WTC11 (cell line): ENCODE measurements around the gene PMS1. TPM values are rescaled to one million over a fixed set of nuclear protein-coding genes. Genes with fewer than 3 reads are reported as not detected.
A peak's percentile ranks its signal among the peaks of the same experiment; 100 is the strongest.
"Not testable (repeated sequence)": the region's sequence is repeated elsewhere in the genome, so short reads cannot be mapped to it uniquely, and the experiment has no call there.

Experiments used
- ATAC-seq: fragments of 200-7000 bp; cut with Tn5 transposase; 2 replicates; pipeline ENCODE4 v1.10.0; 2021; ENCODE audit warnings: mild to moderate bottlenecking, moderate library complexity
- CTCF ChIA-PET: fragments of 300-600 bp; sonication (Branson Sonifier 250); formaldehyde crosslinking; loops from one replicate; lab custom pipeline; 2021; ENCODE audit warnings: antibody characterized with exemption; lab: Charles Lee
- POLR2A ChIA-PET: fragments of 350-600 bp; sonication (Branson Sonifier 250); formaldehyde crosslinking; loops from one replicate; lab custom pipeline; 2021; ENCODE audit warnings: antibody characterized with exemption; lab: Charles Lee
- DNase-seq: peaks from one replicate; pipeline ENCODE4 v3.0.0; 2021; ENCODE audit warnings: low spot score
- H3K27ac Mint-ChIP-seq: 2 replicates; pipeline ENCODE4 v1.8.0; 2021; ENCODE audit warnings: mixed read lengths
- H3K27me3 Mint-ChIP-seq: 2 replicates; pipeline ENCODE4 v1.8.0; 2021; ENCODE audit warnings: low read depth, mild to moderate bottlenecking, moderate library complexity, mixed read lengths
- H3K36me3 Mint-ChIP-seq: 2 replicates; pipeline ENCODE4 v1.8.0; 2021; ENCODE audit warnings: mixed read lengths
- H3K4me1 Mint-ChIP-seq: 2 replicates; pipeline ENCODE4 v1.8.0; 2022; ENCODE audit warnings: mixed read lengths
- H3K4me3 Mint-ChIP-seq: 2 replicates; pipeline ENCODE4 v1.8.0; 2021; ENCODE audit warnings: mild to moderate bottlenecking, moderate library complexity, mixed read lengths
- H3K9me3 Mint-ChIP-seq: 2 replicates; pipeline ENCODE4 v1.8.0; 2021; ENCODE audit warnings: mixed read lengths
- E2F4 ChIP-seq: sonication (generic); formaldehyde crosslinking; IDR thresholded peaks from 2 replicates; pipeline ENCODE4 v1.8.1; 2022; ENCODE audit warnings: low read depth, mild to moderate bottlenecking, moderate library complexity, missing genetic modification reagents, borderline replicate concordance
- EMX1 ChIP-seq: fragments of 250-450 bp; sonication (Bioruptor Pico); IDR thresholded peaks from 2 replicates; pipeline ENCODE4 v1.8.0; 2021; ENCODE audit warnings: mild to moderate bottlenecking
- FOXK1 ChIP-seq: sonication (generic); formaldehyde crosslinking; IDR thresholded peaks from 2 replicates; pipeline ENCODE4 v1.8.0; 2022; ENCODE audit warnings: mild to moderate bottlenecking, moderate library complexity, missing genetic modification reagents
- GABPB1 ChIP-seq: sonication (generic); formaldehyde crosslinking; IDR thresholded peaks from 2 replicates; pipeline ENCODE4 v1.8.1; 2023; ENCODE audit warnings: mild to moderate bottlenecking, missing genetic modification reagents
- GRHL2 ChIP-seq: fragments of 250-450 bp; sonication (Bioruptor Pico); IDR thresholded peaks from 2 replicates; pipeline ENCODE4 v1.8.0; 2022; ENCODE audit warnings: mild to moderate bottlenecking, moderate library complexity; ENCODE audit not compliant: insufficient replicate concordance, severe bottlenecking
- GTF2I ChIP-seq: fragments of 250-450 bp; sonication (Bioruptor Pico); conservative IDR thresholded peaks from 2 replicates; pipeline ENCODE4 v1.4.0; 2021; ENCODE audit warnings: mild to moderate bottlenecking
- MYBL2 ChIP-seq: sonication (generic); formaldehyde crosslinking; IDR thresholded peaks from 2 replicates; pipeline ENCODE4 v1.8.1; 2023; ENCODE audit warnings: mild to moderate bottlenecking, moderate library complexity, missing genetic modification reagents
- NFYB ChIP-seq: sonication (generic); formaldehyde crosslinking; conservative IDR thresholded peaks from 2 replicates; pipeline ENCODE4 v1.8.0; 2022; ENCODE audit warnings: low read depth, missing genetic modification reagents
- PRRX2 ChIP-seq: fragments of 250-450 bp; sonication (Bioruptor Pico); IDR thresholded peaks from 2 replicates; pipeline ENCODE4 v1.8.0; 2021; ENCODE audit warnings: mild to moderate bottlenecking
- RELA ChIP-seq: sonication (generic); formaldehyde crosslinking; IDR thresholded peaks from 2 replicates; pipeline ENCODE4 v1.8.1; 2022; ENCODE audit warnings: missing genetic modification reagents, mild to moderate bottlenecking, borderline replicate concordance
- ZBTB21 ChIP-seq: sonication (generic); formaldehyde crosslinking; IDR thresholded peaks from 2 replicates; pipeline ENCODE4 v1.8.1; 2023; ENCODE audit warnings: mild to moderate bottlenecking, missing genetic modification reagents, borderline replicate concordance
- ZNF121 ChIP-seq: sonication (generic); formaldehyde crosslinking; IDR thresholded peaks from 2 replicates; pipeline ENCODE4 v1.8.0; 2023; ENCODE audit warnings: missing genetic modification reagents
- ZNF219 ChIP-seq: sonication (generic); formaldehyde crosslinking; IDR thresholded peaks from 2 replicates; pipeline ENCODE4 v1.8.0; 2023; ENCODE audit warnings: missing genetic modification reagents, mild to moderate bottlenecking, borderline replicate concordance
- ZNF232 ChIP-seq: sonication (generic); formaldehyde crosslinking; IDR thresholded peaks from 2 replicates; pipeline ENCODE4 v1.8.0; 2022; ENCODE audit warnings: mild to moderate bottlenecking, missing genetic modification reagents
- ZNF416 ChIP-seq: fragments of 250-450 bp; sonication (Bioruptor Pico); IDR thresholded peaks from 2 replicates; pipeline ENCODE4 v1.9.0; 2021; ENCODE audit warnings: mild to moderate bottlenecking, inconsistent platforms
- ZNF423 ChIP-seq: fragments of 250-450 bp; sonication (Bioruptor Pico); IDR thresholded peaks from 2 replicates; pipeline ENCODE4 v2.1.2; 2022; ENCODE audit warnings: mild to moderate bottlenecking, moderate library complexity
- total RNA-seq: library from RNA; stranded (reverse); gene quantifications from 3 replicates; pipeline ENCODE4 v1.2.3, GENCODE V29; 2021
- TF ChIP-seq, protein P1 (sequence below): sonication (generic); formaldehyde crosslinking; IDR thresholded peaks from 2 replicates; pipeline ENCODE4 v1.8.0; 2022; ENCODE audit warnings: missing genetic modification reagents
- TF ChIP-seq, protein P2 (sequence below): fragments of 250-450 bp; sonication (Bioruptor Pico); IDR thresholded peaks from 2 replicates; pipeline ENCODE4 v1.8.0; 2021; ENCODE audit warnings: mild to moderate bottlenecking
- TF ChIP-seq, protein P3 (sequence below): sonication (generic); formaldehyde crosslinking; IDR thresholded peaks from 2 replicates; pipeline ENCODE4 v1.8.1; 2023; ENCODE audit warnings: mild to moderate bottlenecking, missing genetic modification reagents
- TF ChIP-seq, protein P4 (sequence below): sonication (generic); formaldehyde crosslinking; IDR thresholded peaks from 2 replicates; pipeline ENCODE4 v1.8.0; 2022; ENCODE audit warnings: mild to moderate bottlenecking, missing genetic modification reagents
- TF ChIP-seq, protein P5 (sequence below): fragments of 200-600 bp; IDR thresholded peaks from 2 replicates; pipeline ENCODE4 v1.8.0; 2022; ENCODE audit warnings: antibody characterized with exemption

PMS1 gene
- total RNA-seq, 1 experiment from 2014 or later = 49.8 TPM

GRCh38 chr2:189834059-189834458 is 49.8 kb downstream of the PMS1 start:
- Mint-ChIP-seq H3K27me3 (no peaks in the 10 kb centered on the region), H3K36me3 (peaks cover 2% of the 10 kb centered on the region; the same call in 1 of the 2 replicates), H3K9me3 (no peaks in the 10 kb centered on the region), H3K27ac (no peak overlapping the region), H3K4me1 (peaks cover 13% of the 10 kb centered on the region), H3K4me3 (no peak overlapping the region)
- TF ChIP-seq ZNF416 (no peak), GABPB1 (CRISPR knock-in tag) (no peak), MYBL2 (CRISPR knock-in tag) (no peak), ZBTB21 (CRISPR knock-in tag) (no peak), GTF2I (CRISPR knock-in tag) (no peak), RELA (no peak), FOXK1 (no peak), NFYB (CRISPR knock-in tag) (no peak), PRRX2 (no peak), ZNF219 (no peak)
- TF ChIP-seq, protein P1, sequence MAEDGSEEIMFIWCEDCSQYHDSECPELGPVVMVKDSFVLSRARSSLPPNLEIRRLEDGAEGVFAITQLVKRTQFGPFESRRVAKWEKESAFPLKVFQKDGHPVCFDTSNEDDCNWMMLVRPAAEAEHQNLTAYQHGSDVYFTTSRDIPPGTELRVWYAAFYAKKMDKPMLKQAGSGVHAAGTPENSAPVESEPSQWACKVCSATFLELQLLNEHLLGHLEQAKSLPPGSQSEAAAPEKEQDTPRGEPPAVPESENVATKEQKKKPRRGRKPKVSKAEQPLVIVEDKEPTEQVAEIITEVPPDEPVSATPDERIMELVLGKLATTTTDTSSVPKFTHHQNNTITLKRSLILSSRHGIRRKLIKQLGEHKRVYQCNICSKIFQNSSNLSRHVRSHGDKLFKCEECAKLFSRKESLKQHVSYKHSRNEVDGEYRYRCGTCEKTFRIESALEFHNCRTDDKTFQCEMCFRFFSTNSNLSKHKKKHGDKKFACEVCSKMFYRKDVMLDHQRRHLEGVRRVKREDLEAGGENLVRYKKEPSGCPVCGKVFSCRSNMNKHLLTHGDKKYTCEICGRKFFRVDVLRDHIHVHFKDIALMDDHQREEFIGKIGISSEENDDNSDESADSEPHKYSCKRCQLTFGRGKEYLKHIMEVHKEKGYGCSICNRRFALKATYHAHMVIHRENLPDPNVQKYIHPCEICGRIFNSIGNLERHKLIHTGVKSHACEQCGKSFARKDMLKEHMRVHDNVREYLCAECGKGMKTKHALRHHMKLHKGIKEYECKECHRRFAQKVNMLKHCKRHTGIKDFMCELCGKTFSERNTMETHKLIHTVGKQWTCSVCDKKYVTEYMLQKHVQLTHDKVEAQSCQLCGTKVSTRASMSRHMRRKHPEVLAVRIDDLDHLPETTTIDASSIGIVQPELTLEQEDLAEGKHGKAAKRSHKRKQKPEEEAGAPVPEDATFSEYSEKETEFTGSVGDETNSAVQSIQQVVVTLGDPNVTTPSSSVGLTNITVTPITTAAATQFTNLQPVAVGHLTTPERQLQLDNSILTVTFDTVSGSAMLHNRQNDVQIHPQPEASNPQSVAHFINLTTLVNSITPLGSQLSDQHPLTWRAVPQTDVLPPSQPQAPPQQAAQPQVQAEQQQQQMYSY (CRISPR knock-in tag) = no peak
- TF ChIP-seq, protein P2, sequence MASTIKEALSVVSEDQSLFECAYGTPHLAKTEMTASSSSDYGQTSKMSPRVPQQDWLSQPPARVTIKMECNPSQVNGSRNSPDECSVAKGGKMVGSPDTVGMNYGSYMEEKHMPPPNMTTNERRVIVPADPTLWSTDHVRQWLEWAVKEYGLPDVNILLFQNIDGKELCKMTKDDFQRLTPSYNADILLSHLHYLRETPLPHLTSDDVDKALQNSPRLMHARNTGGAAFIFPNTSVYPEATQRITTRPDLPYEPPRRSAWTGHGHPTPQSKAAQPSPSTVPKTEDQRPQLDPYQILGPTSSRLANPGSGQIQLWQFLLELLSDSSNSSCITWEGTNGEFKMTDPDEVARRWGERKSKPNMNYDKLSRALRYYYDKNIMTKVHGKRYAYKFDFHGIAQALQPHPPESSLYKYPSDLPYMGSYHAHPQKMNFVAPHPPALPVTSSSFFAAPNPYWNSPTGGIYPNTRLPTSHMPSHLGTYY (CRISPR knock-in tag) = no peak
- TF ChIP-seq, protein P3, sequence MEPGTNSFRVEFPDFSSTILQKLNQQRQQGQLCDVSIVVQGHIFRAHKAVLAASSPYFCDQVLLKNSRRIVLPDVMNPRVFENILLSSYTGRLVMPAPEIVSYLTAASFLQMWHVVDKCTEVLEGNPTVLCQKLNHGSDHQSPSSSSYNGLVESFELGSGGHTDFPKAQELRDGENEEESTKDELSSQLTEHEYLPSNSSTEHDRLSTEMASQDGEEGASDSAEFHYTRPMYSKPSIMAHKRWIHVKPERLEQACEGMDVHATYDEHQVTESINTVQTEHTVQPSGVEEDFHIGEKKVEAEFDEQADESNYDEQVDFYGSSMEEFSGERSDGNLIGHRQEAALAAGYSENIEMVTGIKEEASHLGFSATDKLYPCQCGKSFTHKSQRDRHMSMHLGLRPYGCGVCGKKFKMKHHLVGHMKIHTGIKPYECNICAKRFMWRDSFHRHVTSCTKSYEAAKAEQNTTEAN = no peak
- ATAC-seq (no peak), DNase-seq (no peak)
- CTCF ChIA-PET = no interaction called here
- POLR2A ChIA-PET = no interaction called here

GRCh38 chr2:189834642-189835041 is 50.4 kb downstream of the PMS1 start:
- ATAC-seq, H3K27me3 Mint-ChIP-seq, DNase-seq, H3K9me3 Mint-ChIP-seq, H3K4me3 Mint-ChIP-seq, H3K4me1 Mint-ChIP-seq, H3K36me3 Mint-ChIP-seq, H3K27ac Mint-ChIP-seq: not testable (repeated sequence)
- peak; percentile 43; the same call in 1 of the 2 replicates for TF ChIP-seq ZNF121 (CRISPR knock-in tag)
- TF ChIP-seq, all 79 proteins: peak for 1; not testable (repeated sequence) for 78
- CTCF ChIA-PET, POLR2A ChIA-PET: not testable (repeated sequence)

GRCh38 chr2:189835855-189836558 is 51.8 kb downstream of the PMS1 start:
- ATAC-seq = no peak
- H3K27ac Mint-ChIP-seq = peak overlapping the region; percentile 78; the same call in 1 of the 2 replicates
- H3K27me3 Mint-ChIP-seq = no peaks in the 10 kb centered on the region
- H3K4me1 Mint-ChIP-seq = peaks cover 8% of the 10 kb centered on the region
- POLR2A ChIA-PET = interaction anchor here (0.6 to 0.7 kb wide), 2 partner anchors 27 to 185 kb away, joined by 3 to 4 read pairs; no protein-coding TSS in a partner anchor
- CTCF ChIA-PET = interaction anchor here (0.6 kb wide), 1 partner anchor 337 kb away, joined by 4 read pairs; no protein-coding TSS in a partner anchor
- no peak overlapping the region for H3K4me3 Mint-ChIP-seq
- H3K36me3 Mint-ChIP-seq = peaks cover 2% of the 10 kb centered on the region; the same call in 1 of the 2 replicates
- TF ChIP-seq, protein P4, sequence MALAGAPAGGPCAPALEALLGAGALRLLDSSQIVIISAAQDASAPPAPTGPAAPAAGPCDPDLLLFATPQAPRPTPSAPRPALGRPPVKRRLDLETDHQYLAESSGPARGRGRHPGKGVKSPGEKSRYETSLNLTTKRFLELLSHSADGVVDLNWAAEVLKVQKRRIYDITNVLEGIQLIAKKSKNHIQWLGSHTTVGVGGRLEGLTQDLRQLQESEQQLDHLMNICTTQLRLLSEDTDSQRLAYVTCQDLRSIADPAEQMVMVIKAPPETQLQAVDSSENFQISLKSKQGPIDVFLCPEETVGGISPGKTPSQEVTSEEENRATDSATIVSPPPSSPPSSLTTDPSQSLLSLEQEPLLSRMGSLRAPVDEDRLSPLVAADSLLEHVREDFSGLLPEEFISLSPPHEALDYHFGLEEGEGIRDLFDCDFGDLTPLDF (CRISPR knock-in tag) = no peak
- TF ChIP-seq GRHL2 (no peak), ZNF232 (no peak), E2F4 (no peak), FOXK1 (no peak), EMX1 (CRISPR knock-in tag) (no peak), ZNF423 (CRISPR knock-in tag) (no peak)
- TF ChIP-seq, protein P5, sequence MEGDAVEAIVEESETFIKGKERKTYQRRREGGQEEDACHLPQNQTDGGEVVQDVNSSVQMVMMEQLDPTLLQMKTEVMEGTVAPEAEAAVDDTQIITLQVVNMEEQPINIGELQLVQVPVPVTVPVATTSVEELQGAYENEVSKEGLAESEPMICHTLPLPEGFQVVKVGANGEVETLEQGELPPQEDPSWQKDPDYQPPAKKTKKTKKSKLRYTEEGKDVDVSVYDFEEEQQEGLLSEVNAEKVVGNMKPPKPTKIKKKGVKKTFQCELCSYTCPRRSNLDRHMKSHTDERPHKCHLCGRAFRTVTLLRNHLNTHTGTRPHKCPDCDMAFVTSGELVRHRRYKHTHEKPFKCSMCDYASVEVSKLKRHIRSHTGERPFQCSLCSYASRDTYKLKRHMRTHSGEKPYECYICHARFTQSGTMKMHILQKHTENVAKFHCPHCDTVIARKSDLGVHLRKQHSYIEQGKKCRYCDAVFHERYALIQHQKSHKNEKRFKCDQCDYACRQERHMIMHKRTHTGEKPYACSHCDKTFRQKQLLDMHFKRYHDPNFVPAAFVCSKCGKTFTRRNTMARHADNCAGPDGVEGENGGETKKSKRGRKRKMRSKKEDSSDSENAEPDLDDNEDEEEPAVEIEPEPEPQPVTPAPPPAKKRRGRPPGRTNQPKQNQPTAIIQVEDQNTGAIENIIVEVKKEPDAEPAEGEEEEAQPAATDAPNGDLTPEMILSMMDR = no peak
- TF ChIP-seq, all 79 proteins: peak for 0
- DNase-seq = no peak
- H3K9me3 Mint-ChIP-seq = no peaks in the 10 kb centered on the region
